Nephron progenitor cell (in vitro differentiated cells): ENCODE data around the gene IFI35.
"Not testable (repeated sequence)": the region's sequence is repeated elsewhere in the genome, so short reads cannot be mapped to it uniquely, and the experiment has no call there.

Experiments used
- DNase-seq: peaks from one replicate; pipeline ENCODE4 v3.0.0; 2021
- H3K27ac Mint-ChIP-seq: 2 replicates; pipeline ENCODE4 v1.8.0; 2021; ENCODE audit warnings: mild to moderate bottlenecking, moderate library complexity, mixed read lengths
- H3K27me3 Mint-ChIP-seq: 2 replicates; pipeline ENCODE4 v1.8.0; 2021; ENCODE audit warnings: mild to moderate bottlenecking, low read depth, mixed read lengths; ENCODE audit not compliant: poor library complexity
- H3K36me3 Mint-ChIP-seq: 2 replicates; pipeline ENCODE4 v1.8.0; 2021; ENCODE audit warnings: low read depth, mixed read lengths
- H3K4me1 Mint-ChIP-seq: 2 replicates; pipeline ENCODE4 v1.8.0; 2021; ENCODE audit warnings: mixed read lengths
- H3K4me3 Mint-ChIP-seq: 2 replicates; pipeline ENCODE4 v1.8.0; 2021; ENCODE audit warnings: mild to moderate bottlenecking, moderate library complexity, mixed read lengths
- H3K9me3 Mint-ChIP-seq: 2 replicates; pipeline ENCODE4 v1.8.0; 2021; ENCODE audit warnings: mild to moderate bottlenecking, moderate library complexity, mixed read lengths
- CTCF ChIP-seq: fragments of 200-600 bp; sonication (generic); IDR thresholded peaks from 2 replicates; pipeline ENCODE4 v1.5.0; 2021; ENCODE audit warnings: antibody characterized with exemption

The IFI35 gene

GRCh38 chr17:42997390-42997983, 9.1 kb upstream of the IFI35 start:
- Mint-ChIP-seq H3K27ac (peak overlapping the region; percentile 100), H3K4me3 (peak overlapping the region; percentile 99), H3K9me3 (no peaks in the 10 kb centered on the region), H3K27me3 (no peaks in the 10 kb centered on the region), H3K36me3 (peaks cover 37% of the 10 kb centered on the region), H3K4me1 (peaks cover 32% of the 10 kb centered on the region)
- DNase-seq, result no peak
- no peak for TF ChIP-seq CTCF

- peaks cover 32% of the 10 kb centered on the region for H3K4me1 Mint-ChIP-seq
- H3K9me3 Mint-ChIP-seq, result no peaks in the 10 kb centered on the region
- peak; percentile 82 for TF ChIP-seq CTCF
- H3K27ac Mint-ChIP-seq, result peak within 1 kb of the TSS; percentile 100
- peaks cover 37% of the 10 kb centered on the region for H3K36me3 Mint-ChIP-seq
- H3K27me3 Mint-ChIP-seq, result no peaks in the 10 kb centered on the region
- H3K4me3 Mint-ChIP-seq, result peak within 1 kb of the TSS; percentile 99
- DNase-seq, result peak; percentile 93
Measured at GRCh38 chr17:42997984-42998938, 8.3 kb upstream of the IFI35 start, which contains the start of gene RPL27. Gene RPL27 (plus strand): TSS chr17:42998419. CDS start chr17:42998751, 332 bp downstream.

GRCh38 chr17:42999003-42999525, 7.5 kb upstream of the IFI35 start:
- peak overlapping the region; percentile 100 for H3K27ac Mint-ChIP-seq
- TF ChIP-seq CTCF, result no peak
- H3K4me3 Mint-ChIP-seq, result peak overlapping the region; percentile 99
- no peak for DNase-seq
- peaks cover 44% of the 10 kb centered on the region for H3K36me3 Mint-ChIP-seq
- no peaks in the 10 kb centered on the region for H3K27me3 Mint-ChIP-seq
- H3K9me3 Mint-ChIP-seq, result no peaks in the 10 kb centered on the region
- H3K4me1 Mint-ChIP-seq, result peaks cover 32% of the 10 kb centered on the region

GRCh38 chr17:43000894-43001293, 5.7 kb upstream of the IFI35 start:
- H3K4me3 Mint-ChIP-seq, H3K27me3 Mint-ChIP-seq, DNase-seq, H3K9me3 Mint-ChIP-seq: not testable (repeated sequence)
- Mint-ChIP-seq H3K4me1 (peaks cover 32% of the 10 kb centered on the region), H3K27ac (peak overlapping the region; percentile 81), H3K36me3 (peaks cover 44% of the 10 kb centered on the region)

GRCh38 chr17:43003542-43004172, 2.9 kb upstream of the IFI35 start:
- DNase-seq, result no peak
- no peaks in the 10 kb centered on the region for H3K9me3 Mint-ChIP-seq
- no peak overlapping the region for H3K4me3 Mint-ChIP-seq
- H3K27me3 Mint-ChIP-seq, result no peaks in the 10 kb centered on the region
- peaks cover 25% of the 10 kb centered on the region for H3K4me1 Mint-ChIP-seq
- TF ChIP-seq CTCF, result no peak
- peaks cover 44% of the 10 kb centered on the region for H3K36me3 Mint-ChIP-seq
- peak overlapping the region; percentile 87 for H3K27ac Mint-ChIP-seq
